Activated naive CD4-positive, alpha-beta T cell treated with anti-CD3 and anti-CD28 coated beads, Interleukin-2, amount 10 ng/mL, durations not matched to agents 5 hours and 36 hours (primary cell): ENCODE measurements around the gene USP17L20. TPM values are rescaled to one million over a fixed set of nuclear protein-coding genes. Genes with fewer than 3 reads are reported as not detected.

Experiments
- total RNA-seq, 2 experiments: library from RNA; stranded (reverse); gene quantifications; one replicate each; pipeline ENCODE4 v1.2.3, GENCODE V29; 2021

USP17L20 gene
- not detected for total RNA-seq

GRCh38 chr4:9257824-9258223, at the start of gene USP17L20:
TSS of gene USP17L20 (plus strand) at chr4:9258124. CDS start at chr4:9258124, 0 bp downstream.

GRCh38 chr4:9210357-9210756, 47.6 kb upstream of the USP17L20 start, which contains the start of gene USP17L10:
TSS of gene USP17L10 (plus strand) at chr4:9210657. CDS start at chr4:9210657, 0 bp downstream.

GRCh38 chr4:9215105-9215504, 42.8 kb upstream of the USP17L20 start, which contains the start of gene USP17L11:
TSS of gene USP17L11 (plus strand) at chr4:9215405. CDS start at chr4:9215405, 0 bp downstream.

GRCh38 chr4:9219852-9220251, 38.1 kb upstream of the USP17L20 start, which contains the start of gene USP17L12:
TSS of gene USP17L12 (plus strand) at chr4:9220152. CDS start at chr4:9220152, 0 bp downstream.

GRCh38 chr4:9224596-9224995, 33.3 kb upstream of the USP17L20 start, which contains the start of gene USP17L13:
TSS of gene USP17L13 (plus strand) at chr4:9224896. CDS start at chr4:9224896, 0 bp downstream.

GRCh38 chr4:9234085-9234484, 23.8 kb upstream of the USP17L20 start, which contains the start of gene USP17L15:
TSS of gene USP17L15 (plus strand) at chr4:9234385. CDS start at chr4:9234385, 0 bp downstream.

GRCh38 chr4:9243579-9243978, 14.3 kb upstream of the USP17L20 start, which contains the start of gene USP17L17:
TSS of gene USP17L17 (plus strand) at chr4:9243879. CDS start at chr4:9243879, 0 bp downstream.

GRCh38 chr4:9247953-9248680, 9.8 kb upstream of the USP17L20 start, which contains the start of gene USP17L18:
TSS of gene USP17L18 (plus strand) at chr4:9248630. CDS start at chr4:9248630, 0 bp downstream.

GRCh38 chr4:9253078-9253477, 4.8 kb upstream of the USP17L20 start, which contains the start of gene USP17L19:
TSS of gene USP17L19 (plus strand) at chr4:9253378. CDS start at chr4:9253378, 0 bp downstream.

GRCh38 chr4:9262572-9262971, 4.6 kb downstream of the USP17L20 start, which contains the start of gene USP17L21:
TSS of gene USP17L21 (plus strand) at chr4:9262872. CDS start at chr4:9262872, 0 bp downstream.

GRCh38 chr4:9267319-9267718, 9.4 kb downstream of the USP17L20 start, which contains the start of gene USP17L22:
TSS of gene USP17L22 (plus strand) at chr4:9267619. CDS start at chr4:9267619, 0 bp downstream.

Other genes with a start within 250 kb of the USP17L20 start
- gene FAM90A26, start 87.7 kb upstream of the USP17L20 start, total RNA-seq = not detected
- not detected for gene USP17L10, start 47.5 kb upstream of the USP17L20 start, total RNA-seq
- gene USP17L11, start 42.7 kb upstream of the USP17L20 start, total RNA-seq = not detected
- not detected for gene USP17L12, start 38.0 kb upstream of the USP17L20 start, total RNA-seq
- not detected for gene USP17L13, start 33.2 kb upstream of the USP17L20 start, total RNA-seq
- not detected for gene USP17L15, start 23.7 kb upstream of the USP17L20 start, total RNA-seq
- gene USP17L17, start 14.2 kb upstream of the USP17L20 start, total RNA-seq = not detected
- gene USP17L18, start 9.5 kb upstream of the USP17L20 start, total RNA-seq = not detected
- gene USP17L19, start 4.7 kb upstream of the USP17L20 start, total RNA-seq = not detected
- not detected for gene USP17L21, start 4.7 kb downstream of the USP17L20 start, total RNA-seq
- not detected for gene USP17L22, start 9.5 kb downstream of the USP17L20 start, total RNA-seq
- not detected for gene USP17L24, start 67.0 kb downstream of the USP17L20 start, total RNA-seq
- gene USP17L25, start 71.8 kb downstream of the USP17L20 start, total RNA-seq = not detected
- not detected for gene USP17L26, start 76.5 kb downstream of the USP17L20 start, total RNA-seq
- not detected for gene USP17L5, start 81.3 kb downstream of the USP17L20 start, total RNA-seq
- gene USP17L27, start 86.0 kb downstream of the USP17L20 start, total RNA-seq = not detected
- gene USP17L28, start 90.8 kb downstream of the USP17L20 start, total RNA-seq = not detected
- gene USP17L29, start 95.5 kb downstream of the USP17L20 start, total RNA-seq = not detected
- gene USP17L30, start 105.0 kb downstream of the USP17L20 start, total RNA-seq = not detected
- gene DEFB131A, start 186.3 kb downstream of the USP17L20 start, total RNA-seq = not detected